ENCODE measurements around the gene MAP2K3.

The MAP2K3 gene

GRCh38 chr17:21253646-21254441 is 30.7 kb upstream of the MAP2K3 start:
- no peak for DNase-seq

GRCh38 chr17:21258593-21258992 is 25.9 kb upstream of the MAP2K3 start:
- DNase-seq = no peak

- no peak for DNase-seq
Measured at GRCh38 chr17:21262259-21262993, 22.1 kb upstream of the MAP2K3 start.

GRCh38 chr17:21263376-21263775 is 21.1 kb upstream of the MAP2K3 start:
- DNase-seq = no peak

- no peak for DNase-seq
Measured at GRCh38 chr17:21268596-21269188, 15.8 kb upstream of the MAP2K3 start.

- no peak for DNase-seq
Measured at GRCh38 chr17:21269394-21269793, 15.1 kb upstream of the MAP2K3 start.

DNA sequence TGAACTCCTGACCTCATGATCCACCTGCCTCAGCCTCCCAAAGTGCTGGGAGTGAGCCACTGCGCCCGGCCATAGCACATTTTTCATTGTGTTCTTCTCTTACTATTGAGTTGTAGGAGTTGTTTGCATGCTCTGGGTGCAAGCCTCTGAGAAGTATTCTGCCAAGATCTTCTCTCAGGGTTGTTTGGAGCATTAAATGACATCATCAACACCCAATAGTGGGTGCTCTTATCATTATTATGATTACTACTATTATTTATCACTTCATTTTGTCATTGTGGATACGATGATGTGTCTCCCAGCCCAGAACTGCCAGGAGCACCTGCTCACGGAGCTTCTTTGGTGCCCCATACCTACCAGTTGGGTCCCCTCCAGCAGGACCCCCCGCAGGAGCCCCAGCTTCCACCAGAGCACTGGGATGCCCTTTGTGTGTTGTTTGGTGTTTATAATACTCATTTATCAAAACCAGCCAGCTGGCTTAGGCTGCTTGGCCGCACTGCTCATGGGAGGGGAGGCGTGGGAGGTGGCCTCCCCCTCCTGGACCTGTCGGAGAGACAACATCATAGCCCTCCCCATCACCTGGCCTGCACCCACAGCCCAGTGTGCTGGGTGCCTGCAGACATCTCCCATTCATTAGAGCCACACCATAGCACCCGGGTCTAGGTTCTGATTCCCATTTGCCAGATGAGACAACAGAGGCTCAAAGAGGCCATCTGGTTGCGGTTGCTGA is 12.9 kb upstream of the MAP2K3 start:
- DNase-seq = no peak

DNA sequence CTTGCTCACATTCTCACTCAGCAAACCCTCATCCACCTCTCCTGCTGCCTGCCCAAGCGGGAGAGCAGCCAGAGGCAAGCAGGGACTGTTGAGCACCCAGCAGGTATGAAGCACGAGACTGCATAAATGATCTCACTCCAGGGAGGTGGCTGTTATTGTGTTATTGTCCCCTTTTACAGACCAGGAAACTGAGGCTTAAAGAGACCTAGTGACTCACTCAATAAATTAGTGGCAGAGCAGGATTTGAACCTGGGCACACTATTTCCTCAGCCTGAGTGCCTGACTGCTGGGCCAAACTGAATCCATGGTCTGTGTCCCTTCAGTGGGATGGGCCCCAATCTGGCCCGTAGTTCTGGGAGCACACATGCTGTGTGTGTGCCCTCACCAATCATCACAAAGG is 12.3 kb upstream of the MAP2K3 start:
- DNase-seq = no peak

GRCh38 chr17:21272881-21273792 is 11.4 kb upstream of the MAP2K3 start:
- DNase-seq = no peak

DNA sequence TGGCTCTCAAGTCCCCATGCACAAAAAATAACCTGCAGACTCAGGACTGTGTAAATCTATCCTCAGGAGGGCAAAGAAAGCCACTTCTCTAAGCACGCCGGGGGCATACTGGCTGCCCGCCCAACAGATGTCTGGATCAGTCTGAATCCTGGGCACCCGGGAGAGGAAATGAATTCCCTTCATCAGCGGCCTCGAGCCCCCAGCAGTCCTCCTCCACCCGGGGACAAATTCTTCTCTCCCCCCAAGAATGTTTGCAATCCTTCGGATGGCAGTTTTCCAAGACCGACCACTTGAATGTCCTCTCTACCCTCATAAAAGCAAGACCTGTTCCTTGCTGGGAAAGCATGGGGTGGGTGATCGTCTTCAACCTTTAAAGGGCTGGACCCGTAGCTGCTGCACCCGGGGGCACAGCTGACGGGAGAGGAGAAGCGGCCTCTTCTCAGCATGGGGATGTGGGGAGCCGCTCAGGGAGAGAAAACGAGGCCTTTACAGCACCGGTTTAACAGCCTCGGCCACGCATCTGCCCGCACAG is 9.4 kb upstream of the MAP2K3 start:
- no peak for DNase-seq

DNA sequence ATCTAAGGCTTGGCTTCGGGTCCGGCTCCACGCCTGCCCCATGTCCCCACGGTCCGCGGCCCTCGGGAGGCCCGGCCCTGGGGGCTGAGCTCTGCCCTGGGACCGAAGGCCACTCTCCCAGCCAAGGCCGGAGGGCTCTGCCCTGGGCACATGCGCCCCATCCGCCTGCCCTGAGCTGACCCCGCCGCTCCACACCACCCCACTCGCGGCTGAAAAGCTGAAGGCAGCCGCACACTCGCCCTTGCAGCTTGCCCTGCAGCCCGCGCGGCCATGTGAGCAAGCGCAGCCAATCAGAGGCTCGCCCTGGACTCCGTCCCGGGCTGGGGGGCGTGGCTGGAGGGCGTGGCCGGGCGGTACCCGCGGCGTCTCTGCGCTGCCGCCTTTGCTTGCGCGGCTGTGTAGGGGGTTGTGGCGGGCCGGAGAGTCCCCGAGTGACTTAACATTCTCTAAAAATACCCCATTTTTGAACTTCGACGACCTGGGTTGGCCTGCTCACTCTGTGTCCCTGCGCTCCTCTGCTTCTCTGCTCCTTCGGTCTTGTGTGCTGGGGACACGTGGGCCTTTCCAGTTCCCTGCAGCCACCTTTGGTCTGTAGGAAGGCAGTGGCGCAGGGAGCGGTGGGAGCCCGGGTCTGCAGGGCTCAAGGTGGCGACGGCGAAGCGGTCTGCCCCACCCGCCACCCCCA is 8.8 kb upstream of the MAP2K3 start:
- DNase-seq = peak; percentile 41

- DNase-seq = no peak
Measured at GRCh38 chr17:21276264-21276588, 8.3 kb upstream of the MAP2K3 start.

DNA sequence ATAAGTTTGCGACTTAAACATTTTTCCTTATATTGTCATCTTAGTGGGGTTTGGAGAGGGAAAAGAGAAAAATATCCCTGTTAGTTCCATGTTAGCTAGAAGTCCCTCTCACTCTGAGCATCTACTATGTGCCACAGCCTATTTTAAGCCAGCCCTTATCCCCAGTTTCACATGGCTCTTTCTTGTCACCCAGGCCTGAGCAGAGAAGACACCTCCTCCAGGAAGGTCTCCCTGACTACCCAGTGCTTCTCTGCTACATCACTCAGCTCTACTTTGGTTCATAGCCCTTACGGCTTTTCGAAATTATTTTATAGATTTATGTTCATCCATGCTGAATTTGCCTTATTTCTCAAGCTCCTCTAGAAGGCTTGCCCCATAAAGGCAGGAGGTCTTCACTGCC is 7.2 kb upstream of the MAP2K3 start:
- DNase-seq = no peak

DNA sequence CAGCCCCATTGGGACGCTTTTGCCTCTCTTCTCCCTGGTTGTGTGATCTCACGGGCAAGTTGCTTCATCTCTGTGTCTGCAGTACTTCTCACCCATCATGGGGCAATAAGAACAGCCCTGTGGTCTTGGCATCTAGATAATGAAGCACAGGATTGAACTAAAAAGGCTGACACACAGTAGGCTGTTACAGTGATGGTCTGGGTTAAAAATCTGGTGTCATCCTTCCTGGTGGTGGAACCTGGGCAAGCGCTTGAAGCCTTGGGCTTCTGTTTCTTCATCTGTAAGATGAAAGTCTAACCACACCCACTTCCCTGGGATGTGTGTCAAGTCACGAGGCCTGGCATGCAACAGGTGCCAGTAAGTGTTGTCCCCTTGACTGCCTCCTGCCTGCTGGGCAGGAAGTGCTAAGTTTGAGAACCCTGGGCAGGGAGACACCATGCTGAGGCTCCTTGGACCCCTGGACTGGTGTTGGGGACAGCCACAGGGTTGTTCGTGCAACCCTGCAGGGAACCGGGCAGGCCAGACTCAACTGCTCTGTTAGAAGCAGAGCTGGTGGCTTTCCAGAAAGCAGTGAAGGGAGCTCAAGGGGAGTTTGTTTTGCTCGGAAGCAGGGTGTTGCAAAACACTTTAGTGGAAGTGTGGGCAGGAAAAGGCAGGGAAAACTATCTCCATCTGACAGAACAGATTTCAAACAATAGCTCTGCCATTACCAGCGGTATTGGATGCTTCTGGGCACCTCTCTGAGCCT is 5.9 kb upstream of the MAP2K3 start:
- no peak for DNase-seq

- DNase-seq = no peak
Measured at GRCh38 chr17:21279198-21279535, 5.3 kb upstream of the MAP2K3 start.

DNA sequence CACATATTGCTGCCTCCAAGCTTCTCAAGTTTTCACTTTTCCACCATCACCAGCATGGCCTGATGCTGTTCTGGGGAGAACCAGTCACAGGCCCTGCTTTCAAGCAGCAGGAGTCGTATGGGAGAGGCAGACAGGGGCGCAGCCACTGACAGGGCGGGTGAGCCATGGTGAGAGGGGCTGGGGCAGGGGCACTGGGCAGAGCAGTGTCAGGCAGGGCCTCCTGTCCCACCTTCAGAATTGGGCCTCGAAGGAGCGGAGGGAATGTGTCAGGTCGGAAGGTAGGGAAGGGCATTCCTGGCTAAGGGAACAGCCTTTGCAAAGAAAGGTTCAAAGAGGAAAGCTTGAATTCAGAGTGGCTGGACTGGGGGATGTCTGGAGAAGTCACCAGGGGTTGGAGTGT is 4.9 kb upstream of the MAP2K3 start:
- no peak for DNase-seq

GRCh38 chr17:21280081-21280518 is 4.4 kb upstream of the MAP2K3 start:
- DNase-seq = peak; percentile 20

DNA sequence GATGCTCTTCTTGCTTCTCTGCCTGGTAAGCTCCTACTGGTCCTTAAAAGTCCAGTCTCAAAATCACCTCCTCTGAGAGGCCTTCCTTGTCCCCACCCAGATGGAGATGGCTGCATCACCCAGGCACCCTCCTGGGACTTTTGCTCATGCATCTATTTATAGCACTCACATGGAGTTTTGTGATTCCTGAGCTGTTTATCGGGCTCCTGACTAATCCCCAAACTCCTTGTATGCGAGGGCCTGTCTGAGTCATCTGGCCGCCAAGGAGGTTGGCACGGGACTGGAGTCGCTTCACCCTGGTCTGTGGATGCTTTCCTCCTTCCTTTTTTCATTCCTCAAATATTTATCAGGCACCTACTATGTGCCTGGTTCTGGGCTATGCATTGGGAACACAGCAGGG is 2.3 kb upstream of the MAP2K3 start:
- DNase-seq = no peak

DNA sequence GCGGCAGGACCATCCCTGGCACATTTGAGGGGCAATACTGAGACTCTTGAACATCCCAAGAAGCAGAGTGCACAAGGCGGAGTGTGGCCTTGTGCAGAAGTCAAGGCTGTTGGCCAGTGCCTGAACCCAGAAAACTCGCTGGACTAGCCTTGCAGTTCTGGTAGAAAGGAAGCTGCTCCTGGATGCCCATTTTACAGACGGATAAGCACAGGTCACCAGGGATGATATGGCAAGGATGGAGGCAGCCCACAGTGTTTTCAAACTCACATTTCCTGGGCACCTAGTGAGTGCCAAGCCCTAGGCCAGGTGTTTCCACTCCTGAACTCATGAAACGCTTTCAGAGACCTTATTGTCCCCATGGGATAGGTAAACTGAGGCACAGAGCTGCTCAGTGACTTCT is 1.7 kb upstream of the MAP2K3 start:
- no peak for DNase-seq

- DNase-seq = no peak
Measured at GRCh38 chr17:21283482-21284318, 811 bp upstream of the MAP2K3 start.

Data from DMS153 (cell line).